Uterus (tissue), 2 donors: Measurements from ENCODE around the gene HIF1AN.

Source experiments
- POLR2A ChIP-seq, 2 donors: fragments of 450-650 bp; IDR thresholded peaks; one replicate each; pipeline ENCODE4 v1.6.1; 2016; ENCODE audit warnings: antibody characterized with exemption in 2 of 2, mild to moderate bottlenecking in 1 of 2, moderate library complexity in 1 of 2
- TF ChIP-seq, protein P1 (sequence below), 4 experiments: fragments of 200-600 bp in 2 of 4; fragments of 450-650 bp in 2 of 4; sonication (generic) in 2 of 4; IDR thresholded peaks; one replicate each; pipeline ENCODE4 v1.5.1; 2016 to 2019; ENCODE audit warnings: antibody characterized with exemption in 4 of 4, mild to moderate bottlenecking in 2 of 4, moderate library complexity in 1 of 4

- no peak for TF ChIP-seq POLR2A (IDR thresholded peaks at IDR 0.05)
- TF ChIP-seq, protein P1, sequence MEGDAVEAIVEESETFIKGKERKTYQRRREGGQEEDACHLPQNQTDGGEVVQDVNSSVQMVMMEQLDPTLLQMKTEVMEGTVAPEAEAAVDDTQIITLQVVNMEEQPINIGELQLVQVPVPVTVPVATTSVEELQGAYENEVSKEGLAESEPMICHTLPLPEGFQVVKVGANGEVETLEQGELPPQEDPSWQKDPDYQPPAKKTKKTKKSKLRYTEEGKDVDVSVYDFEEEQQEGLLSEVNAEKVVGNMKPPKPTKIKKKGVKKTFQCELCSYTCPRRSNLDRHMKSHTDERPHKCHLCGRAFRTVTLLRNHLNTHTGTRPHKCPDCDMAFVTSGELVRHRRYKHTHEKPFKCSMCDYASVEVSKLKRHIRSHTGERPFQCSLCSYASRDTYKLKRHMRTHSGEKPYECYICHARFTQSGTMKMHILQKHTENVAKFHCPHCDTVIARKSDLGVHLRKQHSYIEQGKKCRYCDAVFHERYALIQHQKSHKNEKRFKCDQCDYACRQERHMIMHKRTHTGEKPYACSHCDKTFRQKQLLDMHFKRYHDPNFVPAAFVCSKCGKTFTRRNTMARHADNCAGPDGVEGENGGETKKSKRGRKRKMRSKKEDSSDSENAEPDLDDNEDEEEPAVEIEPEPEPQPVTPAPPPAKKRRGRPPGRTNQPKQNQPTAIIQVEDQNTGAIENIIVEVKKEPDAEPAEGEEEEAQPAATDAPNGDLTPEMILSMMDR (IDR thresholded peaks at IDR 0.05) = no peak
These were observed 35.5 kb downstream of the HIF1AN start for GRCh38 chr10:100571084-100571856.
